BE2C (cell line): ENCODE measurements around the gene IBTK.
A peak's percentile ranks its signal among the peaks of the same experiment; 100 is the strongest.
"Not testable (repeated sequence)": the region's sequence is repeated elsewhere in the genome, so short reads cannot be mapped to it uniquely, and the experiment has no call there.

ENCODE experiments used
- DNase-seq: peaks from one replicate; pipeline ENCODE4 v3.0.0-alpha.2; 2020
- H3K27me3 ChIP-seq: fragments of 250-450 bp; sonication (Bioruptor Pico); 2 replicates; pipeline ENCODE4 v1.5.1; 2020; ENCODE audit warnings: mild to moderate bottlenecking
- H3K36me3 ChIP-seq: fragments of 250-450 bp; sonication (Bioruptor Pico); 2 replicates; pipeline ENCODE4 v1.5.1; 2020; ENCODE audit warnings: mild to moderate bottlenecking
- H3K4me1 ChIP-seq: fragments of 250-450 bp; sonication (Bioruptor Pico); 2 replicates; pipeline ENCODE4 v1.5.1; 2020
- H3K4me3 ChIP-seq: 2 replicates; pipeline ENCODE4 v1.5.1; 2011; ENCODE audit warnings: low read depth, low read length
- H3K9me3 ChIP-seq: fragments of 250-450 bp; sonication (Bioruptor Pico); 2 replicates; pipeline ENCODE4 v1.5.1; 2020
- CTCF ChIP-seq: IDR thresholded peaks from 2 replicates; pipeline ENCODE4 v1.5.1; 2012; ENCODE audit warnings: mild to moderate bottlenecking, low read depth, low read length

Gene IBTK

DNA sequence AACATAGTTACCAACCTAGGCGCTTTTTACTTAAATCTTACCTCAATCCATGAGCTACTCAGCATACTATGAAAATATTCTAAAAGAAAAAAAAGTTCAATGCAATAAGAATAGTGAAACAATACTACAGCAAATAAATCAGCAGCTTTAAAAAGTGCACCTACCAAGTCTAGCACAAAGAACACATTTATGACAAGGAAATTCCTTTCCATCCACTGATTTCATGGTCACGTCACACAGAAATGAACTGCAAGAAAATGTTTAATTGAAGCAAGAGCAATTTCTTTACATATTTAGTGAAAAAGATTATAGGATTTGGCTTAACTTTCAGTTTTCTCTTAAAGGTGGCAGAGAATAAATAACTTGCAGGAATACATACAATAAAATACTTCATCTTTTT is 36.2 kb downstream of the IBTK start:
- Histone ChIP-seq H3K9me3 (no peaks in the 10 kb centered on the region), H3K36me3 (peaks cover 53% of the 10 kb centered on the region), H3K4me1 (peaks cover 6% of the 10 kb centered on the region; the same call in 1 of the 2 replicates), H3K27me3 (no peaks in the 10 kb centered on the region), H3K4me3 (no peak overlapping the region)
- no peak for TF ChIP-seq CTCF
- DNase-seq = no peak

DNA sequence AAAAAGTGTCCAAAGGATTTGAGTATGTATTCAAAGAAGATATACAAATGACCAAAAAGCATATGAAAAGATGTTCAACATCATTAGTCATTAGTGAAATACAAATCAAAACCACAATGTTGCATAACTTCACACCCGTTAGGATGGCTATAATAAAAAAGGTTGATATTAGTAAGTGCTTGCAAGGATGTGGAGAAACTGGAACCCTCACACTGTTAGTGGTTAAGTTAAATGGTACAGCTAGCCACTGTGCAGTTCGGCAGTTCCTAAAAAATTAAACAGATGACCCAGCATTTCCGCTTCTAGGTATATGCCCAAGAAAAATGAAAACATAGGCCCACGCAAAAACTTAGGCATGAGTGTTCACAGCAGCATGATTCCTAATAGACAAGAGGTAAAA is 38.6 kb downstream of the IBTK start:
- Histone ChIP-seq H3K9me3 (no peaks in the 10 kb centered on the region), H3K36me3 (peaks cover 43% of the 10 kb centered on the region), H3K4me3 (no peak overlapping the region), H3K27me3 (no peaks in the 10 kb centered on the region), H3K4me1 (peaks cover 13% of the 10 kb centered on the region)
- TF ChIP-seq CTCF = no peak
- DNase-seq = no peak

GRCh38 chr6:82205930-82206392 is 41.6 kb downstream of the IBTK start:
- peaks cover 26% of the 10 kb centered on the region for H3K36me3 ChIP-seq
- H3K4me3 ChIP-seq = no peak overlapping the region
- H3K4me1 ChIP-seq = peaks cover 13% of the 10 kb centered on the region
- H3K27me3 ChIP-seq = no peaks in the 10 kb centered on the region
- peak; percentile 62 for DNase-seq
- no peaks in the 10 kb centered on the region for H3K9me3 ChIP-seq
- no peak for TF ChIP-seq CTCF

DNA sequence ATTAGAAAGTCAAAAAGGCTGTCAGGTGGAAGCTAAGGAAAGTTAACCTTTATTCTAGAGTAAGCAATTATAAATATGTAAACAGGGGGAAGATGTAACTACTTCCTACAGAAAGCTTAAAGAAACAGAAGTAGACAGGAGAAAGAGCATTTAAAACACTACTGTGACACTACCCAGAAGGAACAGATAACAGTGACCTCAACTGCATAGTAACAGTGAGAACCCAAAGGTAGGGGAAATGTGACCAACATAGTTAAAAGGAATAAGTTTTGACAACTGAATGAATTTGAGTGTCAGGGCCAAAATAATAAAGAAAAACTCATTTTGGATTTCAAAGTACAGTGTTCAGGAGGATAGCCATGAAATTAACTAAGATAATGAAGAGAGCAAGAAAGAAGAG is 43.5 kb downstream of the IBTK start:
- Histone ChIP-seq H3K4me3 (no peak overlapping the region), H3K36me3 (peaks cover 34% of the 10 kb centered on the region), H3K9me3 (no peaks in the 10 kb centered on the region), H3K27me3 (no peaks in the 10 kb centered on the region), H3K4me1 (peaks cover 13% of the 10 kb centered on the region)
- TF ChIP-seq CTCF = no peak
- DNase-seq = no peak

DNA sequence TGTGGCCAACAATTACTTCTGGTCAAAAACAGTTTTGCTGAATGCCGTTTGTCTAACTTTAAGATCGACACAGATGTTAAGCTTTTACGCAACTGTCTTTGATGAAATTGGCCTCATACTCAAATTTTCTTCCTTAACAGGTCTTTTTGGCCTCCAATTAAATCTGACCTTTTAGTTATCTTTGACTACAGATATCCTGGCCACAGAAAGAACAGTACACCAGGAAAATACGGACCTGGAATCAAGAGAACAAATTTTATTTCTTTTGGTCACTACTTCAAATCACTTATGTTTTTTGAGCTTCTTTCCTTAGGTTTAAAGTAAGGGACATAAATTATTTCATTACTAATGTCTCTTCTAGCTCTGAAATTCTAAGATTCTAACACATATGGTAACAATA is 49.8 kb downstream of the IBTK start:
- Histone ChIP-seq H3K27me3 (no peaks in the 10 kb centered on the region), H3K4me3 (no peak overlapping the region), H3K9me3 (no peaks in the 10 kb centered on the region), H3K4me1 (no peaks in the 10 kb centered on the region; the same call in 1 of the 2 replicates), H3K36me3 (peaks cover 65% of the 10 kb centered on the region)
- no peak for TF ChIP-seq CTCF
- no peak for DNase-seq

- peaks cover 66% of the 10 kb centered on the region for H3K36me3 ChIP-seq
Measured at GRCh38 chr6:82197245-82197644, 50.3 kb downstream of the IBTK start.

DNA sequence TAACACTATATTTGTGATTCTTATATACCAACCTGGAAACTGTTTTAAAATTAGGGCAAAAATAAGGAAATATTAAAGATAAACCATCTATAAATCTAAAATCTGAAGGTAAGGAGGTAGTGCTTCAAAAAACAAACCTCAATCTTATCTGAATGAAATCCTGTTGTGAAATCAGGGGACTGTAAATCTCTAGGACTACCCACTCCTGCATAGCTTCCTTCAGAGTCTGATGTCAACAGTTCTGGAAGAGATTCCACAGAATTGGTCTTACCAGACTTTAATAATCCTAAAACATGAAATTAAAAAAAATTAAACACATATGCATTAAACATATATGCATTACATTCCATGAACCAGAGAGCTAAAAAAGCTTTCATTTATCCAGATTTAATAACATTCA is 51.4 kb downstream of the IBTK start:
- Histone ChIP-seq H3K27me3 (no peaks in the 10 kb centered on the region), H3K36me3 (peaks cover 74% of the 10 kb centered on the region), H3K4me1 (no peaks in the 10 kb centered on the region; the same call in 1 of the 2 replicates), H3K9me3 (no peaks in the 10 kb centered on the region), H3K4me3 (no peak overlapping the region)
- no peak for DNase-seq
- no peak for TF ChIP-seq CTCF

More at GRCh38 chr6:82197245-82197644, 50.3 kb downstream of the IBTK start:
- H3K4me3 ChIP-seq, H3K4me1 ChIP-seq, H3K9me3 ChIP-seq, H3K27me3 ChIP-seq, DNase-seq: not testable (repeated sequence)
